Measurements from ENCODE around the gene PARD3B. TPM values are rescaled to one million over a fixed set of nuclear protein-coding genes. Genes with fewer than 3 reads are reported as not detected.

Gene PARD3B
- total RNA-seq, 1 experiment from 2014 or later: 10.1 TPM

DNA sequence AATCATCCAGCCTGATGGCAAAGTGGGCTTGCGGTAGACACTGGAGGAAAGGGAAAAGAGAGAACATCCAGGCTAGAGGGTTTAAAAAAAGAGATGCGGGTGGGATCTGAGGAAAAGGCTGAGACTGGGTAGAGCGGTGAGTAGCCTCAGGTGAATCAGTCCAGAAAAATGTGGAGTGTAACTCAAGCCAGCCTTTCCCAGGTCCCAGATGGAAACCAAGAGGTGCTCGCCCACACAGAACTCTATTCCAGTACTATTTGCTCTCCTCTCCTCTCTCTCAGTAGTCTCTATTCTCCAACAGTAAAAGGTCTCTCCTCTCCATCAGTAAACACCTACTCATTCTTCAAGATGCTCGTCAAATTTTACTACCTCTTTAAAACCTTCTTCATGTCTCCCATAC is 1098.7 kb downstream of the PARD3B start:
- DNase-seq: no peak
- Mint-ChIP-seq H3K27me3 (ENCODE audit: unreplicated experiment) (no peaks in the 10 kb centered on the region), H3K4me1 (ENCODE audit: low read depth, unreplicated experiment) (peaks cover 10% of the 10 kb centered on the region), H3K27ac (ENCODE audit: unreplicated experiment) (no peak overlapping the region), H3K4me3 (ENCODE audit: low read depth, unreplicated experiment) (no peak overlapping the region), H3K9me3 (ENCODE audit: low read depth, unreplicated experiment) (no peaks in the 10 kb centered on the region), H3K36me3 (ENCODE audit: insufficient read depth, unreplicated experiment) (no peaks in the 10 kb centered on the region)
- no TSS peak for BruUV-seq (replicated peaks)
- TF ChIP-seq, protein P1, sequence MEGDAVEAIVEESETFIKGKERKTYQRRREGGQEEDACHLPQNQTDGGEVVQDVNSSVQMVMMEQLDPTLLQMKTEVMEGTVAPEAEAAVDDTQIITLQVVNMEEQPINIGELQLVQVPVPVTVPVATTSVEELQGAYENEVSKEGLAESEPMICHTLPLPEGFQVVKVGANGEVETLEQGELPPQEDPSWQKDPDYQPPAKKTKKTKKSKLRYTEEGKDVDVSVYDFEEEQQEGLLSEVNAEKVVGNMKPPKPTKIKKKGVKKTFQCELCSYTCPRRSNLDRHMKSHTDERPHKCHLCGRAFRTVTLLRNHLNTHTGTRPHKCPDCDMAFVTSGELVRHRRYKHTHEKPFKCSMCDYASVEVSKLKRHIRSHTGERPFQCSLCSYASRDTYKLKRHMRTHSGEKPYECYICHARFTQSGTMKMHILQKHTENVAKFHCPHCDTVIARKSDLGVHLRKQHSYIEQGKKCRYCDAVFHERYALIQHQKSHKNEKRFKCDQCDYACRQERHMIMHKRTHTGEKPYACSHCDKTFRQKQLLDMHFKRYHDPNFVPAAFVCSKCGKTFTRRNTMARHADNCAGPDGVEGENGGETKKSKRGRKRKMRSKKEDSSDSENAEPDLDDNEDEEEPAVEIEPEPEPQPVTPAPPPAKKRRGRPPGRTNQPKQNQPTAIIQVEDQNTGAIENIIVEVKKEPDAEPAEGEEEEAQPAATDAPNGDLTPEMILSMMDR (IDR thresholded peaks at IDR 0.05; ENCODE audit: unreplicated experiment): no peak
- intact Hi-C loops (cut with micrococcal nuclease; ENCODE audit: unreplicated experiment): no loop called here
- CTCF ChIA-PET: no interaction called here

DNA sequence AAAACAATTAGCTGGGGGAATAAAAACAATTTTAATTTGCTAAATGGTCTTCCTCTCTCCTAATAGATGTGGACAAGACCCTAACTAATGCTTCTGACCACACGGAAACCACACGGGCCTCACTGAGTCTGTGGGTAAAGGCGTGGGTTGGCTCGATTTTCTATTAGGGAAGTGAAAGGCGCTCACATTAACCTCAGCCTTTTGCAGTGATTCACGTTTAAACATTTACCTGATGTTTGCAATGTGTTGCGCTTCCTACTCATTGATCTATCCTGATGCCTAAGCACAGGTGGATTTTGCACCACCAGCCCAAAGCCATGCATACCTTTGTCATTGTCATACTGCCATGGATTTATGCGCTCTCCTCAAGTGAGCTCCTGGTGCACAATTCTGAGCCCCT is 1101.4 kb downstream of the PARD3B start:
- Mint-ChIP-seq H3K36me3 (ENCODE audit: insufficient read depth, unreplicated experiment) (no peaks in the 10 kb centered on the region), H3K9me3 (ENCODE audit: low read depth, unreplicated experiment) (no peaks in the 10 kb centered on the region), H3K4me1 (ENCODE audit: low read depth, unreplicated experiment) (peaks cover 10% of the 10 kb centered on the region), H3K4me3 (ENCODE audit: low read depth, unreplicated experiment) (no peak overlapping the region), H3K27ac (ENCODE audit: unreplicated experiment) (no peak overlapping the region), H3K27me3 (ENCODE audit: unreplicated experiment) (no peaks in the 10 kb centered on the region)
- peak; percentile 4 for DNase-seq
- TF ChIP-seq, protein P1 (IDR thresholded peaks at IDR 0.05; ENCODE audit: unreplicated experiment): no peak
- intact Hi-C loops (cut with micrococcal nuclease; ENCODE audit: unreplicated experiment): no loop called here
- BruUV-seq (replicated peaks): no TSS peak
- CTCF ChIA-PET: no interaction called here

DNA sequence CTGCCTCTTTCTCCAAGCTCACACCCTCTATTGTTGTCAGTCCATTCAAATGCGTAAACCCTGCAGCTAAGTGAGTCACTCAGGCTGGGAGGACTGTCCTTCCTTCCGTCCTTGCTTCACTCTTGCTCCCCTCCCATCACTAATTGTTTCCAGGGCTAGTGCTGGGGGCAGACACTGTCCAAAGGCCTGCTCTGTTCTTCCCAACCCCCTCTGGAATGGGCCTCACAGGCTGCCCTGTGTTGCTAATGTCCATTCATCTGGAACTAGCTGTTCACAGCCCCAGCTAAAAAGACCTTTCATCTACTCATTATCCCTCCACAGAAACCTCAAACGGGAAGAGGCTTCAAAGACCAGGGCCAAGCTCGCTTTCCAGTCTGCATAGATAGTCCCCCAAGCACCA is 1105.2 kb downstream of the PARD3B start:
- Mint-ChIP-seq H3K36me3 (ENCODE audit: insufficient read depth, unreplicated experiment) (no peaks in the 10 kb centered on the region), H3K27ac (ENCODE audit: unreplicated experiment) (no peak overlapping the region), H3K27me3 (ENCODE audit: unreplicated experiment) (peaks cover 6% of the 10 kb centered on the region), H3K4me3 (ENCODE audit: low read depth, unreplicated experiment) (no peak overlapping the region), H3K4me1 (ENCODE audit: low read depth, unreplicated experiment) (peaks cover 10% of the 10 kb centered on the region), H3K9me3 (ENCODE audit: low read depth, unreplicated experiment) (no peaks in the 10 kb centered on the region)
- CTCF ChIA-PET: no interaction called here
- intact Hi-C loops (cut with micrococcal nuclease; ENCODE audit: unreplicated experiment): no loop called here
- DNase-seq: no peak
- TF ChIP-seq, protein P1 (IDR thresholded peaks at IDR 0.05; ENCODE audit: unreplicated experiment): no peak
- no TSS peak for BruUV-seq (replicated peaks)

DNA sequence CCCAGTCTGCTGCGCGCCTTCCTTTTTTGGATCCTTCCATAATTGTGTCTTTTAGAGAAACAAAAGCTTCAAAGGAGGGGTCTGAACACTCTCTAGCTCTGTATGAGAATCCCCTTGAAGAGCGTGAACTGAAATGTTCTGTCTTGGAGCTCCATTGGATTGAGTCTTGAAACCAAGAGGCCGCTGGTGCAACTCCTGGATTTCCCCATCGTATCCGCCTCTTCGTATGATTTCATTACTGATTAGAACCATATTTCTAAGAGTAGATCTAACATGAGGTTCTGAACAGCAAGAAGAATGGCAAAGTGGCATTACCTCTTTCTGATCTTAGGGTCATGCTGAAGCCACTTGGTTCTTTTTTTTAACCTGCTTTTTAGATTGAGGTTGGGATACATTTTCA is 1105.7 kb downstream of the PARD3B start:
- Mint-ChIP-seq H3K4me1 (ENCODE audit: low read depth, unreplicated experiment) (peaks cover 10% of the 10 kb centered on the region), H3K4me3 (ENCODE audit: low read depth, unreplicated experiment) (no peak overlapping the region), H3K27me3 (ENCODE audit: unreplicated experiment) (peaks cover 11% of the 10 kb centered on the region), H3K27ac (ENCODE audit: unreplicated experiment) (no peak overlapping the region), H3K36me3 (ENCODE audit: insufficient read depth, unreplicated experiment) (no peaks in the 10 kb centered on the region), H3K9me3 (ENCODE audit: low read depth, unreplicated experiment) (no peaks in the 10 kb centered on the region)
- no peak for DNase-seq
- CTCF ChIA-PET: no interaction called here
- TF ChIP-seq, protein P1 (IDR thresholded peaks at IDR 0.05; ENCODE audit: unreplicated experiment): no peak
- intact Hi-C loops (cut with micrococcal nuclease; ENCODE audit: unreplicated experiment): no loop called here
- no TSS peak for BruUV-seq (replicated peaks)

DNA sequence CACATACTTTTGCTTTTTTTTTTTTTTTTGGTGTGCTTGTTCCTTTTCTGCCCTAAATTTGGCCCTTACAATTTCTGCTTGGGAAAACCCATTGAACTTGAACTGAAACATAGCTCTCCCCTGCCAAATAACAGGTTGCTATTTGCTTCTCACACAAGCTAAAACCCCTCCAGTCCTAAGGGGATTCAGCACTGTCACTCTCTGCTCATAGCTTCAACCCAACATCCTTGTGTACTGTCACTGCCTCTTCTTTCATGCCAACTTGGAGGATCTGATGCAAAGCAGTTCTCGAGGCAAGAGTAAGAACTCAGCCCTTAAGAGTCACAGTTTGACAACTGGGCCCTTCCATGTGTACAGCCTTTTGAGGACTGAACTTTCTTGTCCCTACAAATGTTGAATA is 1106.4 kb downstream of the PARD3B start:
- no TSS peak for BruUV-seq (replicated peaks)
- CTCF ChIA-PET: no interaction called here
- Mint-ChIP-seq H3K9me3 (ENCODE audit: low read depth, unreplicated experiment) (no peaks in the 10 kb centered on the region), H3K4me1 (ENCODE audit: low read depth, unreplicated experiment) (peaks cover 5% of the 10 kb centered on the region), H3K36me3 (ENCODE audit: insufficient read depth, unreplicated experiment) (no peaks in the 10 kb centered on the region), H3K27ac (ENCODE audit: unreplicated experiment) (no peak overlapping the region), H3K27me3 (ENCODE audit: unreplicated experiment) (peaks cover 12% of the 10 kb centered on the region), H3K4me3 (ENCODE audit: low read depth, unreplicated experiment) (no peak overlapping the region)
- intact Hi-C loops (cut with micrococcal nuclease; ENCODE audit: unreplicated experiment): no loop called here
- DNase-seq: no peak
- TF ChIP-seq, protein P1 (IDR thresholded peaks at IDR 0.05; ENCODE audit: unreplicated experiment): no peak
